Stimulated activated CD4-positive, alpha-beta T cell treated with anti-CD3 and anti-CD28 coated beads, Interleukin-15, amount 100 ng/mL, for 48 hours (primary cell): ENCODE data around the gene NKD1.
"Not testable (repeated sequence)": the region's sequence is repeated elsewhere in the genome, so short reads cannot be mapped to it uniquely, and the experiment has no call there.

ENCODE experiments used
- DNase-seq, 2 donors: peaks; one replicate each; pipeline ENCODE4 v3.0.0-alpha.2; 2020; ENCODE audit warnings: low read depth in 2 of 2

The NKD1 gene

GRCh38 chr16:50519602-50520001, 28.6 kb upstream of the NKD1 start:
- no peak for DNase-seq

DNA sequence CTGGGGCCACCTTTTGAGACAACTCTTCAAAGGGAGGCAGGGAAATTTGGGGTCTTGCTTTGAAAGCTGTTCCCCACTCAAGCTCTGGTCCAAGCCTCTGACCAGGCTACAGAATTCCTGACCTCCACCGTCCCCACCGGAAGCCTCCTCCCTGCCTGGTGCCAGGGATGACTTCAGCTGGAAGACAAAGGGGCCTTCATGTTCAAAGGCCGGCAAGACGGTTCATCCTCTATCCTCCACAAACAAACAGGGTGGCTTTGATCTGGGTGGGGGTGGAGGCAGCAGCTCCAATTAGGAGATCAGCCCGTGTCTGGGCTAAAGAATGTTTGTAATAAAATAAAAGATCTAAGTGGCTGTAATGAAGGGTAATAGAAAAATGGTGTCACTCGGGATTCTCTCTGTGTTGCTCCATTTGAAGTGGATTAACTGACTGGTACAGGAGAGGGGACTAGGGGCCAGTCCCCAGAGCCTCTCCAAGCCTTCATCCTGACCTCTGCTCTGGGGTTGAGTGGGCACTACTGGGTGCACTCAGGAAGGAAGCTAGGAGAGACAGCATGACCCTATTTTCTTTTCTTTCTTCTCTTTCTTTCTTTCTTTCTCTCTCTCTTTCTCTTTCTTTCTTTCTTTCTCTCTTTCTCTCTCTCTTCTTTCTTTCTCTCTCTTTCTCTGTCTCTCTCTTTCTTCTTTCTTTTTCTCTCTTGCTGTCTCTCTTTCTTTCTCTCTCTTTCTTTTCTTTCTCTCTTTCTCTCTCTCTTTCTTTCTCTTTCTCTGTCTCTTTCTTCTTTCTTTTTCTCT, 27.5 kb upstream of the NKD1 start:
- DNase-seq, result no peak

DNA sequence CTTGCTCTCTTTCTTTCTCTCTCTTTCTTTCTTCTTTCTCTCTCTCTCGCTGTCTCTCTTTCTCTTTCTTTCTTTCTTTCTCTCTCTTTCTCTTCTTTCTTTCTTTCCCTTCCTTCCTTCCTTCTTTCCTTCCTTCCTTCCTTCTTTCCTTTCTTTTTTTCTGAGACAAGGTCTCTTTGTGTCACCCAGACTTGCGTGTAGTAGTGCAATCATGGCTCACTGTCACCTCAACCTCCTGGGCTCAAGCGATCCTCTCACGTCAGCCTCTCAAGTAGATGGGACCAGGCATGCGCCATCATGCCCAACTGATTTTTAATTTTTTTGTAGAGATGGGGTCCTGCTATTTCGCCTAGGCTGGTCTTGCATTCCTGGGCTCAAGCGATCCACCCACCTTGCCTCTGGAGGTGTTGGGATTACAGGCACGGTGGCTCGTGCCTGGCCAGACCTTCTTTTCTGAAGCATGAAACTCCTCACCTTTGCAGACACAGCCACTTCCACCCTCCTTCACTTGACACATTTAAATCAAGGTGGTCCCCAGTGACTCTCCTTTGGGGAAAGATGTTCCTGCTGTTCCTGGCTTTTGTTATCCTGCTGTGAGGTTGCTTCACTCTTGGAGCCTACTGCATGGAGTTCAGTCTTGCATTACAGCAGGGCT, 26.8 kb upstream of the NKD1 start:
- no peak for DNase-seq

GRCh38 chr16:50522324-50522723, 25.9 kb upstream of the NKD1 start:
- DNase-seq, result no peak

DNA sequence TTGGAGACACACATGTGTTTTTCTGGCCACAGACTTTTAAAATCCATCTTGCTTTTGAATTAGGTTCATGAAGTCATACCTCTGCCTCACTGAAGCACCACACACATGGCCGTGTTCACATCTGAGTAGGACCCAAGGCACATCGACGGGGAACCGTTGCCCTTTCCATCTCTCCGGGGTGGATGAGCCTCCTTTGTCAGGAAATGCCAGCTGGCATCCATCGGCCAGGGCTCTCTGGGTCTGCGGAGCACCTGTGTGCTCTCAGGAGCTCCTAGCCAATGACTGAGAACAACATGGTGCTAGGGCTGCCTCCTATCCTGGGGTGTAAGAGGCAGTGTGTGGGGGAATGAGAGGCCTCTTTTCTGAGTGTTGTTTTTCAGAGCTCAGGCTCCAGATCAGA, 24.5 kb upstream of the NKD1 start:
- DNase-seq, result no peak

- DNase-seq, result no peak
Observed at GRCh38 chr16:50525262-50525661, 22.9 kb upstream of the NKD1 start.

GRCh38 chr16:50525716-50526115, 22.5 kb upstream of the NKD1 start:
- DNase-seq, result no peak

DNA sequence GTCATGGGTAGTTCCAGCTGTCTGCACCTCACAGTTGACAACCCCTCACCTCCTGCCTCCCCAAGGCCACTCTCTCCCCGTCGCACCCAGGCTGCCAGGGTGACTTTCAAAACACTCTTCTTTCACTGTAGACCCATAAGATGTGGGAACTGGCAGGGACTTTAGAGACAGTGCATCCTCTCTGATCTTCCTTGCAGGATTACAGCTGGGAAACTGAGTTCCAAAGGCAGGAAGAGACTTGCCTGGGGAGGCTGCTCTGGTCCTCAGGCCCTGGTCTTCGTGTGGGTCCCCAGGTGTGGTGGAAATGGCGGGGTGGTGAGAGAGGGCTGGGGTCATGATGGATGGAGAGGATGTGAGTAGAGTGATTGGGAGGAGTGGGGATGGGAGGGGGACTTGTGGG, 21.9 kb upstream of the NKD1 start:
- no peak for DNase-seq

DNA sequence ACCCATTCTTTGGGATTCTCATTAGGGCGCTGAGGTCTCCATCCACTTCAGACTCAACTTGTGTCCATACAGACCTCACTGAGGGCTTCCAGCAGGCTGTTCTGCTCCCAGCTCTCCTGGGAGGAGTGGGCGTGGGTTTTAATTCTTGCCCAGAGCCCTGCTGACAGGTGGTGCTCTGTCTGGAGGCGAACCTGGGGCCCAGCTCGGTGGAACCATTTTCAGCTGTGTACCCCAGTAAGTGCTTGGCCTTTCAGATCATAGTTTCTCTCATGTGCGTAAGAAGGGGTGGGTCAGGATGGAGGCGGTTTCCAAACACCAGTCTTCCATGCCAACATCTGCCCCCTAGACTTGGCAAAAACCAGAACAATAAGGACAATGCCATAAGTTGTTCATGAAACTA, 21.4 kb upstream of the NKD1 start:
- no peak for DNase-seq

- DNase-seq, result no peak
Observed at GRCh38 chr16:50528820-50529219, 19.4 kb upstream of the NKD1 start.

GRCh38 chr16:50529334-50529733, 18.9 kb upstream of the NKD1 start:
- DNase-seq, result no peak

DNA sequence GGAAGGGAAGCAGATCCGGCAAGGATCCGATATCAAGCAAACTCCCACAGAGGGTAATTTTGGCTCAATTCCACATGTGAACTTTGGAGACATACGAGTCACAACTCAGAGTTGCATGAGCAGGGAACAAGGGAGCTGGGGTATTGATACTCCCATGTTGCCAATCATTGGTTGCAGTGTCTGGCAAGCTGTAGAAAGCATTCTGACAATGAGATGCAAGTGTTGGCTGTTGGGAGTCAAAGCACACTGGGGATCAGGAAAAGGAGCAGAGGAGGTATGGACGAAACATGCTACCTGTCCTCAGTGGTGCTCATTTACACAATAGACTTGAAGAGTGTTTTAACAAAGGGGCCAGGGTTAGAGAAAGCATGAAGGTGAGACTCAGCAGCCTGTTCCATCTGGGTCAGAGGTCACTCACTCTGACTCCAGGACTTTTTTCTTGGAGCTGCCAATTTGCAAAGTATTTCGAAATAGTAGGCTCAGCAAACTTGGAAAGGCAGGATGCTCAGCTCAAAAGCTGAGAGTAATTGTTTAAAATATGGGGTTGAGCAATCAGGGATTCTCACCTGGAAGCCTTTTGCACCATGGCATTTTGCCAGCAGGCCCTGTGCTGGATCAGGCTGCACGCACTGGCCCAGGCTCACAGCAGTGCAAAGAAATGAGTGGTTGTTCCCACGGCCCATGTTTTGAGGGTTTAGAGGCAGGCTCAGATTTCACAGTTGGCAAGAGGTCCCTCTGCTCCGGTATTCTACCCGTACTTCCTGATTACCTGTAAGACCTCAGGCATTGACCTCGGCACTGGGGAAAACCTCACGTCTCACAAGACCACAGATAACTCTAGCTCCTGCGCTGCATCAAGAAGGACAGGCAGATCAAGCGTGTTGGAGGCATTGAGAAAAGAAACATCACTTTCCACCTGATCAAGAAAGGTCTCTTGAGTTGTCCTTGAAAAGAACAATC, 17.6 kb upstream of the NKD1 start:
- DNase-seq, result no peak

DNA sequence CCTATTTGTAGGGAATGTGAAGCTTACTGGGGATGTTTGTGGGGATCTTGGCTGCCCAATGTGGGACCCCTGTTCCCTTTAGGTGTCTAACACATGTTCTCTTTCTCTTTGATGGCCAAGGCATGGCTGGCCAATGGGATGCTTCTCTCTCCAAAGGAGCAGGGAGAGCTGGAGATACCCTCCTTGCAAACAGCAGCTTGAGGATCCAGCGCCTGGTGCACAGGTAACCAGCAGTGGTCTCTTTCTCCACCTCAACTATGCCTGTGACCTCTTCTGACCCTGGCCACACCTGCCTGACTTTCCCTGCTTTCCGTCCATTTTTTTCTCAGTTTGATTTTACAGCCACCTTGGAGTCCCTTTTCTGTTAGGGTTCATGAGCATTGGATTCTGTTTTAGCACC, 16.8 kb upstream of the NKD1 start:
- no peak for DNase-seq

GRCh38 chr16:50531901-50532300, 16.3 kb upstream of the NKD1 start:
- DNase-seq, result no peak

- no peak for DNase-seq
Observed at GRCh38 chr16:50532576-50532975, 15.6 kb upstream of the NKD1 start.

- no peak for DNase-seq
Observed at GRCh38 chr16:50533317-50533716, 14.9 kb upstream of the NKD1 start.

DNA sequence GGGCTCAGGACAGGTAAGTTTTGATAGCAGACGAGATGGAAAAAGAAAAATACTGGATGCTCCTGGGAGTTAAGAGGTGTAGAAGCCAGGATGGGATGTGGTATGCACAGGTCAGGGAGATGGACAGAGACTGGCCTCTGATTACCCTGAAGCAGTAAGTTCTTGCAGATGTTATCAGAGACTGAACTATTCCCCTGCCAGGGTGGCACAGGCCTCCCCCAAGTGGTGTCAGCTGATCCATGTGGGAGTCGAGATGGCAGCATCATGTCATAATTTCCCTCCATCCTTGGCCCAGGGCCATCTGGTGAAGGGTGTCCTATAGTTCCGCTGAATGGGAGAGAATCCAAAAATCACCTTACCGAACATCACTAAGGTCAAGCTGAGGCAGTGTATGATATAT, 14.1 kb upstream of the NKD1 start:
- no peak for DNase-seq

GRCh38 chr16:50534556-50534955, 13.6 kb upstream of the NKD1 start:
- no peak for DNase-seq

GRCh38 chr16:50534958-50535357, 13.2 kb upstream of the NKD1 start:
- no peak for DNase-seq

- no peak for DNase-seq
Observed at GRCh38 chr16:50535506-50536257, 12.5 kb upstream of the NKD1 start.

GRCh38 chr16:50536258-50536645, 11.9 kb upstream of the NKD1 start:
- DNase-seq, result not testable (repeated sequence)
